ENCODE results near the gene TMEM40. TPM values are rescaled to one million over a fixed set of nuclear protein-coding genes. Genes with fewer than 3 reads are reported as not detected.

The TMEM40 gene
- total RNA-seq, 2 experiments from 2014 or later, result not detected

DNA sequence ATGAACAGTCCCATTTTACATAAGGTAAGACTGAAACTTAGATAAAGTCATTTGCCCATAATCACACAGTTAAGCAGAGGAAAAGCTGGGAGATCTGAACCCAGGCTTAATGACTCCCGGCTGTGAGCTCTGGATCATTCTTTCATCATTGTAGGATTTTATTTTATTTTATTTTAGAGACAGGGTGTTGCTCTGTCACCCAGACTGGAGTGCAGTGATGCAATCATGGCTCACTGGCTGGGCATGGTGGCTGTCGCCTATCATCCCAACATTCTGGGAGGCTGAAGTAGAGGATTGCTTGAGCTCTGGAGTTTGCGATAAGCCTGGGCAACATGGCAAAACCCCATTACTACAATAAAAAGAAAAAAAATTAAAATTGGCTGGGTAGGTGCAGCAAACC is 63.9 kb downstream of the TMEM40 start:
- no peaks in the 10 kb centered on the region for H3K4me1 Mint-ChIP-seq
- ATAC-seq, result no peak
- H3K36me3 Mint-ChIP-seq, result no peaks in the 10 kb centered on the region
- no peak overlapping the region for H3K27ac Mint-ChIP-seq
- H3K9me3 Mint-ChIP-seq (ENCODE audit: low read depth), result no peaks in the 10 kb centered on the region
- CTCF ChIA-PET, result no interaction called here
- no peak overlapping the region for H3K4me3 Mint-ChIP-seq
- no peaks in the 10 kb centered on the region for H3K27me3 Mint-ChIP-seq
- DNase-seq, result no peak

DNA sequence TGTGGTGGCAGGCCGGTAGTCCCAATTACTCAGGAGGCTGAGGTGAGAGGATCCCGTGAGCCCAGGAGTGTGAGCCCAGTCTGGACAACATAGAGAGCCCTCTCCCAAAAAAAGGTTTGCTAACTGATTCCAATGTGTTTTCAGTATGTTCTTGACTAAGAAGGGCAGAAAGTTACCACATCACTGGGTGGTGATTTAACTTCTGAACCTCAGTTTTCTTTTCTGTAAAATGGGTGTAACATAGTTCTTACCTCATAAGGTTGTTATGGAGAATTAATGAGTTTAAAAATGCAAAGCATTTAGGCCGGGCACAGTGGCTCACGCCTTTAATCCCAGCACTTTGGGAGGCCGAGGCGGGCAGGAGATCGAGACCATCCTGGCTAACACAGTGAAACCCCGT is 66.6 kb downstream of the TMEM40 start:
- no peaks in the 10 kb centered on the region for H3K36me3 Mint-ChIP-seq
- H3K27me3 Mint-ChIP-seq, result peaks cover 6% of the 10 kb centered on the region
- no peak overlapping the region for H3K4me3 Mint-ChIP-seq
- CTCF ChIA-PET, result no interaction called here
- no peak overlapping the region for H3K27ac Mint-ChIP-seq
- DNase-seq, result no peak
- ATAC-seq, result no peak
- H3K4me1 Mint-ChIP-seq, result no peaks in the 10 kb centered on the region
- H3K9me3 Mint-ChIP-seq (ENCODE audit: low read depth), result no peaks in the 10 kb centered on the region

DNA sequence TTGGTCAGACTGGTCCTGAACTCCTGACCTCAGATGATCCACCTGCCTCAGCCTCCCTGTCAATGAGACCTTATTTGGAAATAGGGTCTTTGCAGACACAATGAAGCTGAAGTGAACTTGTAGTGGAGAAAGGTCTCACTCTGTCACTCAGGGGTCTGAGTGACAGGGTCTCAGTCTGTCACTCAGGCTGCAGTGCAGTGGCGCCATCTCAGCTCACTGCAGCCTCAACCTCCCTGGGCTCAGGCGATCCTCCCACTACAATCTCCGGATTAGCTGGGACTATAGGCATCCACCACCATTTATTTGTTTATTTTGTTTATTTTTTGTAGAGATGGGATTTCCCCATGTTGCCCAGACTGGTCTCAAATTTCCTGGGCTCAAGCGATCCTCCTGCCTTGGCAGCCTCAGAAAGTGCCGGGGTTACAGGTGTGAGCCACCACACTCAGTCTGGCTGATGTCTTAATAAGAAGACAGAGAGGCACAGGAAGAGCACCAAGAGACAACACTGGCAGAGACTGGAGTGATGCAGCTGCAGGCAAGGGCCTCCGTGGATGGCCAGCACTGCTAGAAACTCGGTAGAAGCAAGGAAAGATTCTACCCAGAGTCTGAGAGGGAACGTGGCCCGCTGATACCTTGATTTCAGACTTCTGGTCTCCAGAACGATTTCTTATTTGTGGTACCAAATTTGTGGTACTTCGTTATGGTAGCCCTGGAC is 68.9 kb downstream of the TMEM40 start:
- no peak for ATAC-seq

DNA sequence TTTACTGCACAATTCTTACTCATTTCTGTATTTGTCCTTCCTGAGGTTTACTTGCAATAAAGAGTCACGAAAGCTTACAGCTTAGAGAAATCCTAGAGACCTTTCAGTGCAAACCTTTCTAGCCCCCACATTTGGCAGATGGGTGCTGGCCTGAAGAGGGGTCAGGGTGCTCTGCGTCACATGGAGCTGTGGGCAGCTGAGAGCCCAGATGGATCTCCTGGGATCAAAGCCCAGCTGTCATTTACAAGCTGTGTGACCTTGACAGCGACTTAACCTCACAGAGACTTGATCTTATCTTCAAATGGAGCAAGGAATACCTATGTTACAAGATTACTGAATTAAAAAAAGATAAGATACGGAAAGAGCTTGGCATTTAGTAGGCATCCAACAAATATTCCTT is 71.1 kb downstream of the TMEM40 start:
- Mint-ChIP-seq H3K36me3 (no peaks in the 10 kb centered on the region), H3K27ac (no peak overlapping the region), H3K4me3 (no peak overlapping the region), H3K4me1 (no peaks in the 10 kb centered on the region), H3K27me3 (peaks cover 6% of the 10 kb centered on the region), H3K9me3 (ENCODE audit: low read depth) (no peaks in the 10 kb centered on the region)
- no peak for ATAC-seq
- CTCF ChIA-PET, result no interaction called here
- DNase-seq, result no peak

More for the DNA sequence above, 68.9 kb downstream of the TMEM40 start:
- Mint-ChIP-seq H3K36me3 (no peaks in the 10 kb centered on the region), H3K27ac (no peak overlapping the region), H3K9me3 (ENCODE audit: low read depth) (no peaks in the 10 kb centered on the region), H3K27me3 (peaks cover 6% of the 10 kb centered on the region), H3K4me1 (no peaks in the 10 kb centered on the region), H3K4me3 (no peak overlapping the region)
- CTCF ChIA-PET, result no interaction called here
- DNase-seq, result no peak

DNA sequence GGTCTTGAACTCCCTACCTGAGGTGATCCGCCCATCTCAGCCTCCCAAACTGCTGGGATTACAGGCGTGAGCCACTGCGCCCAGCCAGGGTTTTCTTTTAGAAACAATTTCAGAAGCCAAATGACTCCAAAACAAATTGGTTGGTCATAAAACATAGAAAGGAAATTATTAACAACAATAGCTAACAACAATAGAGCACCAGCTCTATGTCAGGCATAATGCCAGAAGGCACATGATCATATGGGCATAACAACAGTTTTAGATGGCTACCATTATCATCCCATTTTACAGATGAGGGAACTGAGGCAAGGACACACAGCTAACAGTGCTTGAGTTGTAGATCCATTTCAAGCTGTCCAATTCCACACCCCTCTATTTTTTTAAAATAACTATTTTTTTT is 73.0 kb downstream of the TMEM40 start:
- Mint-ChIP-seq H3K9me3 (ENCODE audit: low read depth) (no peaks in the 10 kb centered on the region), H3K4me1 (peaks cover 5% of the 10 kb centered on the region), H3K4me3 (no peak overlapping the region), H3K36me3 (no peaks in the 10 kb centered on the region), H3K27ac (no peak overlapping the region), H3K27me3 (peaks cover 6% of the 10 kb centered on the region)
- ATAC-seq (no peak), DNase-seq (no peak)
- CTCF ChIA-PET, result no interaction called here

Other genes with a start within 250 kb of the TMEM40 start
- not detected for gene MKRN2OS, start 213.8 kb downstream of the TMEM40 start, total RNA-seq
- 10 to 100 TPM; 20.3 to 22.4 TPM for gene MKRN2, start 202.2 kb downstream of the TMEM40 start, total RNA-seq
- gene RAF1, start 95.1 kb downstream of the TMEM40 start, total RNA-seq, result 10 to 100 TPM; 92.4 to 96.8 TPM
- under 1 TPM; 0.05 to 0.09 TPM for gene CAND2, start 37.4 kb upstream of the TMEM40 start, total RNA-seq
- 1,000 to 10,000 TPM; 1,759 to 1,893 TPM for gene RPL32, start 82.3 kb upstream of the TMEM40 start, total RNA-seq